Heart left ventricle (tissue), 13 donors: ENCODE data around the gene LRRK2.

Source experiments
- POLR2A ChIP-seq, 2 donors: fragments of 450-650 bp; IDR thresholded peaks; one replicate each; pipeline ENCODE4 v1.6.1; 2017; ENCODE audit warnings: antibody characterized with exemption in 2 of 2, mild to moderate bottlenecking in 2 of 2, moderate library complexity in 2 of 2
- TF ChIP-seq, protein P1 (sequence below), 12 donors: fragments of 200-600 bp; sonication (generic) in 4 of 12; IDR thresholded peaks; one replicate each; pipeline versions ENCODE4 v1.5.0 to v1.8.0; 2018 to 2022; ENCODE audit warnings: antibody characterized with exemption in 12 of 12, mild to moderate bottlenecking in 5 of 12
- donor health status: ischemic (EF 13 %, LVEDD 7.1; RV severe dilation, severe dysfunction).
- donor health status: DM: no; HTN: yes; CAD: no.
- donor health status: DM: no; HTN: no; CAD: no.
- donor health status: ischemic (EF 25% LVEDD 6.9; RV normal size, moderate dysfunction).
- donor health status: ischemic (EF 25% LVEDD 5.7; RV mildly dilated, moderate dysfunction).
- donor health status: ischemic (EF 35%, LVEDD 5.7; RV mildly dilated, moderate dysfunction).
- donor health status: nonischemic (EF 11% LVEDD 7.7; RV severe dilation, severe dysfunction).
- donor health status: DM: yes; HTN: yes; CAD: no.
- donor health status: PGD.
- donor health status: ischemic (EF 29% LVEDD 5.4; RV normal size, mild dysfunction).
- donor health status: nonischemic (EF 23%, LVEDD 6.1; RV moderate dilation, normal function).

DNA sequence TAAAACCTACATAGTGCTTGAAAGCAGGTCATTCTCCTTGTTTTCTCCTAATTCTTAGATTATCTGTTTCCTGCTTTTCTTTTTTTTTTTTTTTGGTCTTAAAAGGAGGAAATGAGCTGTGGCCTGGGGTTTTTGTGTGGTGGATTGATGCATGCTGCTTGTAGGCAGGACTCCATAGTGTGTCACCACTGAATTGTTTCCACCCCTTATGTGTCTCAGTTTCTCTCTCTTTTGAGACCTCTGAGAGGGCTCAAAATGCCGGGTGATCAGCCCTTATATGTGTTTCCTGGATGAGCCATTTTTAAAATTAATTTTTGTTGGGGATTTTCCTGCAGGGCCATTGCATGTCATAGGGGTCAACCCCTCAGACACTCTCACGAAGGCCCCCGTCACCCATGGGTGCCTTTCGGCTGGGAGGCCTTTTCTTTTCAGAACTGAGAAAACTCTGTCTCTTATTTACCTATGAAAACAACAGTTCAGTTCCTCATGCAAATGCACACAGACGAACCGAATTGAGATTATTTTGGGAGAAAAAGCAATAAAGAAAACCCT, 32.0 kb upstream of the LRRK2 start:
- TF ChIP-seq POLR2A (IDR thresholded peaks at IDR 0.05): no peak
- TF ChIP-seq, protein P1, sequence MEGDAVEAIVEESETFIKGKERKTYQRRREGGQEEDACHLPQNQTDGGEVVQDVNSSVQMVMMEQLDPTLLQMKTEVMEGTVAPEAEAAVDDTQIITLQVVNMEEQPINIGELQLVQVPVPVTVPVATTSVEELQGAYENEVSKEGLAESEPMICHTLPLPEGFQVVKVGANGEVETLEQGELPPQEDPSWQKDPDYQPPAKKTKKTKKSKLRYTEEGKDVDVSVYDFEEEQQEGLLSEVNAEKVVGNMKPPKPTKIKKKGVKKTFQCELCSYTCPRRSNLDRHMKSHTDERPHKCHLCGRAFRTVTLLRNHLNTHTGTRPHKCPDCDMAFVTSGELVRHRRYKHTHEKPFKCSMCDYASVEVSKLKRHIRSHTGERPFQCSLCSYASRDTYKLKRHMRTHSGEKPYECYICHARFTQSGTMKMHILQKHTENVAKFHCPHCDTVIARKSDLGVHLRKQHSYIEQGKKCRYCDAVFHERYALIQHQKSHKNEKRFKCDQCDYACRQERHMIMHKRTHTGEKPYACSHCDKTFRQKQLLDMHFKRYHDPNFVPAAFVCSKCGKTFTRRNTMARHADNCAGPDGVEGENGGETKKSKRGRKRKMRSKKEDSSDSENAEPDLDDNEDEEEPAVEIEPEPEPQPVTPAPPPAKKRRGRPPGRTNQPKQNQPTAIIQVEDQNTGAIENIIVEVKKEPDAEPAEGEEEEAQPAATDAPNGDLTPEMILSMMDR (IDR thresholded peaks at IDR 0.05): no peak
